GM12864 (cell line): ENCODE results near the gene ETV6.

Source experiments
- DNase-seq: peaks from one replicate; pipeline ENCODE4 v3.0.0-alpha.2; 2011; ENCODE audit warnings: low read depth
- H3K4me3 ChIP-seq: 2 replicates; pipeline ENCODE4 v1.5.1; 2011; ENCODE audit warnings: mild to moderate bottlenecking, low read depth, low read length, control low read depth
- CTCF ChIP-seq: IDR thresholded peaks from 2 replicates; pipeline ENCODE4 v1.5.1; 2011; ENCODE audit warnings: low read depth, mild to moderate bottlenecking, moderate library complexity, low read length, control low read depth, inconsistent platforms; ENCODE audit errors: missing control alignments

The ETV6 gene

DNA sequence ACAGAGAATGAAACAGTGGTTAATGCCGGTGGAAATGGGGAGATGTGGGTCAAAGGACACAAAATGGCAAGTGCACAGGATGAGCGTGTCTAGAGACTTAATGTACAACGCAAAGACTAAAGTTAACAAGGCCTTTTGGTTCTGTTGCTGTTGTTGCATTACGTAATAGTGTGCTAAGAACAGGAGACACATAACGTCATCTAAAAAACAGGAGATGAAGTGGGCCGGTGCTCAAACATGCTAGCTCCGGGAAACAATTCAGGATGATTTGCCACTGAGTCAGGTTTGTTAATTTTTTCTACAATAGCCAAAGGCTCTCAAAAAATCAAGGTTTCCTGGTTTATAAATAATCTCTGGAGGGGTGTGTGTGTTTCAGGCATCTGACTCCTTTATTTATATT is 55.5 kb downstream of the ETV6 start:
- TF ChIP-seq CTCF = no peak
- H3K4me3 ChIP-seq = no peak overlapping the region
- DNase-seq = no peak

DNA sequence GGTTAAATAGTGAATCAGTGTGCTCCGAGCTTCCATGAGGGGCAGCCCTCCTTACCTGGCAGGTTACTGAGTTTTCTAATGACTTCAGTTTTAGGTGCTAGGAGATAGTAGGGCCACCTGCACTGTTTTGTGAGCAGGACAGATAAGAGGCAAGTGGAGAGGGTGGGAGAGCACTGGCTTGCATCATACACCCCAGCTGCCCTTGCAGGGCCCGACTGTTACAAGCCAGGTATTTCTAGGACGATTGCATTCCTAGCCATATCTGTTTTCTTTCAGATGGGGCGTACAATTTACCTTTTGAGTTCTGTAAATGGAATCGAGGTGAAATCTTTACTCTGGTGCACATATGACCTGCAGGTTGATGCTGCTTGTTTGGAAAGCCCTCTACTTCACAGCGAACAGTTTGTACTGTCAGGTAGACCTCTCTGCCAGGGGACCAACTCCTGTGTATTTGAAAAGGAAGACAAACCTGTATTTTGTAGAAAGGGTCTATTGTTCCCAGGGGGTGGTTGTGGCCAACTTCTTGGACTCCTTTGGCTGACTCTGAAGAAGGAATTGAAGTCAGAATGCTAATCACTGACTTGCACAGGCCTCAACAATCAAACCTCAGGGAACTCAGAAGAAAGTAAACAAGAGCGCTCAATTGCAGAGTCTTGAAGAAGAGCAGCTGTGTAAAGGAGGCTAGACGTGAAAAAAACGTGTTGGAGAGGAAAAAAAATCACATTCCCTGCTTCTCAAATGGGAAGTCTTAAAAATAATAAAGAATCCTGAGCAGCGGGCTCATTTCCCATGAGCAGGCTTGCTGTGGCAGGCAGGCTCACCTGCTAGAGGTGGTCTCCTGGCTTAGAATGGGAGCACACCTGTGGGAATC is 57.3 kb downstream of the ETV6 start:
- H3K4me3 ChIP-seq = no peak overlapping the region
- no peak for TF ChIP-seq CTCF
- DNase-seq = no peak

DNA sequence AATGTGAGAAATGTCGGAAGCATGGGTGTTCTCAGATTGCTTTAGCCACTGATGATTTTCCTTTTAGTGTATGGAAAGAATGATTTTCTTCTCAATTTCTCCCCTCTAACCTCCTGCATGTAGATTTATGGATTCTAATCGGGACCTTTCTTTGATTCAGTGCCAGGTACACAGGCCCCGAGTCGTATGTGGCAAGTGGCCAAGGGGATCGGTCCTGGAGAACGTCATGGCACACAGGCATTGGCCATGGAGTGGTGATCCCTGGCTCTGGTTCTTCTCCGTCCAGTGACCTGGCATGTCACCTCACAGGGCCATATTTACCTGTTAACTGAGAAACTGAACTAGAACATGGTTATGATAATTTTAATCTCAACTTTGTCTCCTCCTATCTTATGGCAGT is 58.1 kb downstream of the ETV6 start:
- H3K4me3 ChIP-seq = no peak overlapping the region
- DNase-seq = no peak
- TF ChIP-seq CTCF = no peak

DNA sequence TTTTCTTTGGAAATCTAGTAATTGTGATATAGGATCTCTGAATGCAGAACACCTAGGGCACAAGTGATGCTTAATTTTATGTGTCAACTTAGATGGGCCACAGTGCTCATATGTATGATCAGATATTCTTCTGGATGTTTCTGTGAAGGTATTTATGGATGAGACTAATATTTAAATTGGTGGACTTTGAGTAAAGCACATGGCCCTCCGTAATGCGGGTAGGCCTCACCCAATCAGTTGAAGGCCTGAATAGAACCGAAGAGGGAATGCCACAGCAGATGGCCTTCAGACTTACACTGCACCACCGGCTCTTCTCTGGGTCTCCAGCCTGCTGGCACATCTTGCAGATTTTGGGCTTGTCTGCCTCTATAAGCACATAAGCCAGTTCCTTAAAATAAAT is 60.0 kb downstream of the ETV6 start:
- H3K4me3 ChIP-seq = no peak overlapping the region
- no peak for TF ChIP-seq CTCF
- no peak for DNase-seq

GRCh38 chr12:11710431-11710830 is 61.0 kb downstream of the ETV6 start:
- DNase-seq = no peak
- no peak overlapping the region for H3K4me3 ChIP-seq
- no peak for TF ChIP-seq CTCF

DNA sequence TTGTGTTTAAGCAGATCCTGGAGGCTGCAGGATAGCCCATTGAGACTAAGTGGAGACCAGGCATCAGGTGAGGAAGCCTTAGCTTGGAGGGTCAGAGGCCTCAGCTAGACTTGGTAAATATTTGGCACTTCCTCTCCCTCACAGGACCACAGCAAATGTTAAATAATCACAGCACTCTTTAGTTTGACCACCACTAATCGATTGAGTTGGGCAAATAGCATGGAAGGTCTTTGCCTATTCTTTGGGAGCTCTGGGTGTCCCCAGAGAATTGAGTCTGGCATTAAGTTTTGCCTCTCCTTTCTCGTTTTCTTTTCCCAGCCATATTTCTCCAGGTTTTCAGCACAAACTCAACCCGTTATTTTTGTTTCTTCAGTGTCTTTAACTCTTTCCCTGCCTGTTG is 61.4 kb downstream of the ETV6 start:
- DNase-seq = no peak

More for the DNA sequence above, 61.4 kb downstream of the ETV6 start:
- TF ChIP-seq CTCF = no peak
- no peak overlapping the region for H3K4me3 ChIP-seq
